ENCODE data around the gene KRTAP2-4. TPM values are rescaled to one million over a fixed set of nuclear protein-coding genes. Genes with fewer than 3 reads are reported as not detected.
"Not testable (repeated sequence)": the region's sequence is repeated elsewhere in the genome, so short reads cannot be mapped to it uniquely, and the experiment has no call there.

The KRTAP2-4 gene
- total RNA-seq, 1 experiment from 2014 or later = 0.76 TPM

DNA sequence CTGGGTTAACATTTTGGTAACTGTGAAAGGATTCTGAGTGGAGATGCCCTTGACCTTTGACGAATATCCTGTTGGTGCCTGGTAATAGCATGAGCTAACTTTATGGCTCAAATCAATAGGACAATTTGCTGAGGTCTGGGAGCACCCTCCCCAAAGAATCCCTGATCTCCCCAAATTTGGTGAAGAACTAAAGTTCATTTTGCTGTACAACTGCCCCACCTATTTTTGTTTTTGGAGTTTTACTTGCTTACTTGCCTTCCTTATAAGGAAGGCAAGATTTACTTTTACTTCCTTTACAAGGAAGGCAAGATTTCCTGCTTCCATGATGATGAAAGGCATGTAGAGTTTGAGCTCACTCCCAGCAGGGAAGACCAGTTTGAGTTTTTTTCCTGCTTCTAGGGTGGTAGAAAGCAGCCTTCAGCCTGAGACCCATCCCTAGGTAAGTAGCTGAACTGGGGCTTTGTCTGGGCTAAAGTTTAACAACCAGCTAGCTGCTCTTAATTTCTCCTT lies 42.3 kb upstream of the KRTAP2-4 start:
- intact Hi-C loops (cut with micrococcal nuclease) = no loop called here
- H2AFZ ChIP-seq (ENCODE audit: low read depth, low read length, poor library complexity, severe bottlenecking) = peak overlapping the region; percentile 22
- H3K27me3 ChIP-seq (ENCODE audit: insufficient read depth, low read length) = no peaks in the 10 kb centered on the region
- TF ChIP-seq, protein P1, sequence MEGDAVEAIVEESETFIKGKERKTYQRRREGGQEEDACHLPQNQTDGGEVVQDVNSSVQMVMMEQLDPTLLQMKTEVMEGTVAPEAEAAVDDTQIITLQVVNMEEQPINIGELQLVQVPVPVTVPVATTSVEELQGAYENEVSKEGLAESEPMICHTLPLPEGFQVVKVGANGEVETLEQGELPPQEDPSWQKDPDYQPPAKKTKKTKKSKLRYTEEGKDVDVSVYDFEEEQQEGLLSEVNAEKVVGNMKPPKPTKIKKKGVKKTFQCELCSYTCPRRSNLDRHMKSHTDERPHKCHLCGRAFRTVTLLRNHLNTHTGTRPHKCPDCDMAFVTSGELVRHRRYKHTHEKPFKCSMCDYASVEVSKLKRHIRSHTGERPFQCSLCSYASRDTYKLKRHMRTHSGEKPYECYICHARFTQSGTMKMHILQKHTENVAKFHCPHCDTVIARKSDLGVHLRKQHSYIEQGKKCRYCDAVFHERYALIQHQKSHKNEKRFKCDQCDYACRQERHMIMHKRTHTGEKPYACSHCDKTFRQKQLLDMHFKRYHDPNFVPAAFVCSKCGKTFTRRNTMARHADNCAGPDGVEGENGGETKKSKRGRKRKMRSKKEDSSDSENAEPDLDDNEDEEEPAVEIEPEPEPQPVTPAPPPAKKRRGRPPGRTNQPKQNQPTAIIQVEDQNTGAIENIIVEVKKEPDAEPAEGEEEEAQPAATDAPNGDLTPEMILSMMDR (IDR thresholded peaks at IDR 0.05 in 2 of 3, conservative IDR thresholded peaks at IDR 0.05 in 1 of 3; ENCODE audit: borderline replicate concordance in 1 of 3, insufficient read depth in 1 of 3, low read depth in 2 of 3, low read length in 2 of 3) = no peak
- ChIA-PET POLR2A (no interaction called here), RAD21 (ENCODE audit: low non-redundant PET in 1 of 2, low total read pairs in 2 of 2, uncharacterized antibody in 2 of 2, unreplicated experiment in 2 of 2) (no interaction called here), CTCF (no interaction called here)
- H3K27ac ChIP-seq (ENCODE audit: low read depth, low read length) = no peak overlapping the region
- no peak overlapping the region for H3K9ac ChIP-seq (ENCODE audit: low read length)
- DNase-seq (ENCODE audit: low read depth, low spot score) = no peak
- H3K9me3 ChIP-seq (ENCODE audit: control insufficient read depth in 1 of 2, insufficient read depth in 1 of 2, low read depth in 1 of 2, low read length in 2 of 2) = peaks cover 4 to 21% of the 10 kb centered on the region in 2 experiments; a peak in 3 of 4 replicates
- no peaks in the 10 kb centered on the region for H3K79me2 ChIP-seq (ENCODE audit: insufficient read depth, low read length)
- H3K4me1 ChIP-seq (ENCODE audit: control insufficient read depth in 1 of 2, insufficient read depth in 2 of 2, low read length in 2 of 2) = peaks cover 13 to 36% of the 10 kb centered on the region in 2 experiments
- no TSS peak for BruUV-seq (replicated peaks)
- H3K36me3 ChIP-seq (ENCODE audit: control insufficient read depth in 1 of 2, insufficient read depth in 2 of 2, low read length in 2 of 2) = peaks cover 0 to 23% of the 10 kb centered on the region in 2 experiments; a peak in 2 of 4 replicates
- no peaks in the 10 kb centered on the region for H4K20me1 ChIP-seq (ENCODE audit: insufficient read depth)
- H3K9me2 ChIP-seq (ENCODE audit: insufficient read depth) = no peaks in the 10 kb centered on the region
- no peak overlapping the region for H3K4me3 ChIP-seq (replicated peaks in 1 of 2; ENCODE audit: low read depth in 1 of 2, low read length in 2 of 2)
- H3K4me2 ChIP-seq (ENCODE audit: low read length) = no peak overlapping the region
- no peak for ATAC-seq

DNA sequence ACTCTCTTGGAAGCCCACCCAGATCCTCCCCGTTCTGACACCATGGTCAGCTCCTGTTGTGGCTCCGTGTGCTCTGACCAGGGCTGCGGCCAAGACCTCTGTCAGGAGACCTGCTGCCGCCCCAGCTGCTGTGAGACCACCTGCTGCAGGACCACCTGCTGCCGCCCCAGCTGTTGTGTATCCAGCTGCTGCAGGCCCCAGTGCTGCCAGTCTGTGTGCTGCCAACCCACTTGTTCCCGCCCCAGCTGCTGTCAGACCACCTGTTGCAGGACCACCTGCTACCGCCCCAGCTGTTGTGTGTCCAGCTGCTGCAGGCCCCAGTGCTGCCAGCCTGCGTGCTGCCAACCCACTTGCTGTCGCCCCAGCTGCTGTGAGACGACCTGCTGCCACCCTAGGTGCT lies 39.7 kb upstream of the KRTAP2-4 start, which contains the start of gene KRTAP4-9:
KRTAP4-9 (plus strand) TSS at position 43 of the 400 bp plus-strand sequence; CDS start at position 43, 0 bp downstream.
- TF ChIP-seq, protein P2, sequence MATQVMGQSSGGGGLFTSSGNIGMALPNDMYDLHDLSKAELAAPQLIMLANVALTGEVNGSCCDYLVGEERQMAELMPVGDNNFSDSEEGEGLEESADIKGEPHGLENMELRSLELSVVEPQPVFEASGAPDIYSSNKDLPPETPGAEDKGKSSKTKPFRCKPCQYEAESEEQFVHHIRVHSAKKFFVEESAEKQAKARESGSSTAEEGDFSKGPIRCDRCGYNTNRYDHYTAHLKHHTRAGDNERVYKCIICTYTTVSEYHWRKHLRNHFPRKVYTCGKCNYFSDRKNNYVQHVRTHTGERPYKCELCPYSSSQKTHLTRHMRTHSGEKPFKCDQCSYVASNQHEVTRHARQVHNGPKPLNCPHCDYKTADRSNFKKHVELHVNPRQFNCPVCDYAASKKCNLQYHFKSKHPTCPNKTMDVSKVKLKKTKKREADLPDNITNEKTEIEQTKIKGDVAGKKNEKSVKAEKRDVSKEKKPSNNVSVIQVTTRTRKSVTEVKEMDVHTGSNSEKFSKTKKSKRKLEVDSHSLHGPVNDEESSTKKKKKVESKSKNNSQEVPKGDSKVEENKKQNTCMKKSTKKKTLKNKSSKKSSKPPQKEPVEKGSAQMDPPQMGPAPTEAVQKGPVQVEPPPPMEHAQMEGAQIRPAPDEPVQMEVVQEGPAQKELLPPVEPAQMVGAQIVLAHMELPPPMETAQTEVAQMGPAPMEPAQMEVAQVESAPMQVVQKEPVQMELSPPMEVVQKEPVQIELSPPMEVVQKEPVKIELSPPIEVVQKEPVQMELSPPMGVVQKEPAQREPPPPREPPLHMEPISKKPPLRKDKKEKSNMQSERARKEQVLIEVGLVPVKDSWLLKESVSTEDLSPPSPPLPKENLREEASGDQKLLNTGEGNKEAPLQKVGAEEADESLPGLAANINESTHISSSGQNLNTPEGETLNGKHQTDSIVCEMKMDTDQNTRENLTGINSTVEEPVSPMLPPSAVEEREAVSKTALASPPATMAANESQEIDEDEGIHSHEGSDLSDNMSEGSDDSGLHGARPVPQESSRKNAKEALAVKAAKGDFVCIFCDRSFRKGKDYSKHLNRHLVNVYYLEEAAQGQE (IDR thresholded peaks at IDR 0.05; ENCODE audit: low read depth) = 0 out of 2 replicates have a peak, but pooled peaks have one; percentile 3
- H3K36me3 ChIP-seq (ENCODE audit: control insufficient read depth in 1 of 2, insufficient read depth in 2 of 2, low read length in 2 of 2) = peaks cover 0 to 16% of the 10 kb centered on the region in 2 experiments; a peak in 2 of 4 replicates
- BruUV-seq (replicated peaks); H3K79me2 ChIP-seq (ENCODE audit: insufficient read depth, low read length); RAD21 ChIA-PET (ENCODE audit: low non-redundant PET in 1 of 2, low total read pairs in 2 of 2, uncharacterized antibody in 2 of 2, unreplicated experiment in 2 of 2); CTCF ChIA-PET; intact Hi-C loops (cut with micrococcal nuclease); POLR2A ChIA-PET; H2AFZ ChIP-seq (ENCODE audit: low read depth, low read length, poor library complexity, severe bottlenecking); DNase-seq (ENCODE audit: low read depth, low spot score); ATAC-seq; H4K20me1 ChIP-seq (ENCODE audit: insufficient read depth); H3K27me3 ChIP-seq (ENCODE audit: insufficient read depth, low read length); H3K9me2 ChIP-seq (ENCODE audit: insufficient read depth); H3K9me3 ChIP-seq (ENCODE audit: control insufficient read depth in 1 of 2, insufficient read depth in 1 of 2, low read depth in 1 of 2, low read length in 2 of 2): not testable (repeated sequence)
- H3K4me3 ChIP-seq (replicated peaks in 1 of 2; ENCODE audit: low read depth in 1 of 2, low read length in 2 of 2) = peak within 1 kb of the TSS; percentile 28 to 44
- peak within 1 kb of the TSS; percentile 59 for H3K4me2 ChIP-seq (ENCODE audit: low read length)
- peaks cover 13 to 47% of the 10 kb centered on the region in 2 experiments for H3K4me1 ChIP-seq (ENCODE audit: control insufficient read depth in 1 of 2, insufficient read depth in 2 of 2, low read length in 2 of 2)
- H3K9ac ChIP-seq (ENCODE audit: low read length) = peak within 1 kb of the TSS; percentile 50
- H3K27ac ChIP-seq (ENCODE audit: low read depth, low read length) = peak within 1 kb of the TSS; percentile 75
